Gastrocnemius medialis (tissue), 4 donors: ENCODE data around the gene FJX1. TPM values are rescaled to one million over a fixed set of nuclear protein-coding genes. Genes with fewer than 3 reads are reported as not detected.

Experiments used
- ATAC-seq, 2 donors: fragments of 150-250 bp; one replicate each; pipeline ENCODE4 v1.9.1; 2016
- DNase-seq, 2 donors: peaks; one replicate each; pipeline ENCODE4 v3.0.0-alpha.2; 2019
- H3K27ac ChIP-seq, 4 donors: fragments of 200-600 bp; sonication (generic); 1 replicate in 1 of 4; 2 replicates in 3 of 4; pipeline ENCODE4 v1.5.1; 2016 to 2018; ENCODE audit warnings: mild to moderate bottlenecking in 2 of 4, moderate library complexity in 1 of 4
- H3K27me3 ChIP-seq, 3 donors: fragments of 200-600 bp; sonication (generic) in 2 of 3; 1 replicate in 1 of 3; 2 replicates in 2 of 3; pipeline versions ENCODE4 v1.5.1 to v1.6.0; 2016 to 2019; ENCODE audit warnings: mild to moderate bottlenecking in 1 of 3, moderate library complexity in 1 of 3
- H3K36me3 ChIP-seq, 2 donors: fragments of 200-600 bp; sonication (generic) in 1 of 2; one replicate each; pipeline ENCODE4 v1.5.1; 2017 to 2018
- H3K4me1 ChIP-seq, 2 donors: fragments of 200-600 bp; sonication (generic) in 1 of 2; one replicate each; pipeline ENCODE4 v1.5.1; 2016 to 2017; ENCODE audit warnings: mild to moderate bottlenecking in 2 of 2
- H3K4me3 ChIP-seq, 4 donors: fragments of 200-600 bp; sonication (generic) in 3 of 4; 1 replicate in 1 of 4; 2 replicates in 3 of 4; pipeline ENCODE4 v1.5.1; 2016 to 2019; ENCODE audit warnings: mild to moderate bottlenecking in 2 of 4
- H3K9me3 ChIP-seq, 3 donors: fragments of 200-600 bp; sonication (generic) in 2 of 3; 1 replicate in 1 of 3; 2 replicates in 2 of 3; pipeline ENCODE4 v1.5.1; 2016 to 2019
- POLR2A ChIP-seq, 2 donors: fragments of 450-650 bp; IDR thresholded peaks; one replicate each; pipeline ENCODE4 v1.6.1; 2017; ENCODE audit warnings: antibody characterized with exemption in 2 of 2, mild to moderate bottlenecking in 2 of 2, moderate library complexity in 2 of 2
- in situ Hi-C, 4 donors: fragments of 200-750 bp; cut with MboI; loops; one replicate each; pipeline versions ENCODE4 v1.15.0 to v1.8.0; 2017; ENCODE audit warnings: low sequenced_read_pairs in 4 of 4
- intact Hi-C: fragments of 100-400 bp; cut with DNase I; formaldehyde crosslinking; loops from one replicate; pipeline ENCODE4 v1.15.1; 2023; ENCODE audit warnings: low total_unique reads
- total RNA-seq, 4 donors: library from RNA; depleted of rRNA; stranded (reverse); fragments of >200 nt; gene quantifications; one replicate each; pipeline versions ENCODE4 v1.1.0 to v1.2.3, GENCODE V29; 2016
- TF ChIP-seq, protein P1 (sequence below), 5 experiments: fragments of 450-650 bp in 3 of 5; fragments of 200-600 bp in 2 of 5; sonication (generic) in 2 of 5; IDR thresholded peaks in 4 of 5; conservative IDR thresholded peaks in 1 of 5; 1 replicate in 4 of 5; 2 replicates in 1 of 5; pipeline ENCODE4 v1.5.1; 2016 to 2019; ENCODE audit warnings: antibody characterized with exemption in 5 of 5, mild to moderate bottlenecking in 3 of 5, moderate library complexity in 3 of 5

The FJX1 gene
- total RNA-seq, 4 donors from 2014 or later = 1.5 to 10.8 (median 2.0) TPM

DNA sequence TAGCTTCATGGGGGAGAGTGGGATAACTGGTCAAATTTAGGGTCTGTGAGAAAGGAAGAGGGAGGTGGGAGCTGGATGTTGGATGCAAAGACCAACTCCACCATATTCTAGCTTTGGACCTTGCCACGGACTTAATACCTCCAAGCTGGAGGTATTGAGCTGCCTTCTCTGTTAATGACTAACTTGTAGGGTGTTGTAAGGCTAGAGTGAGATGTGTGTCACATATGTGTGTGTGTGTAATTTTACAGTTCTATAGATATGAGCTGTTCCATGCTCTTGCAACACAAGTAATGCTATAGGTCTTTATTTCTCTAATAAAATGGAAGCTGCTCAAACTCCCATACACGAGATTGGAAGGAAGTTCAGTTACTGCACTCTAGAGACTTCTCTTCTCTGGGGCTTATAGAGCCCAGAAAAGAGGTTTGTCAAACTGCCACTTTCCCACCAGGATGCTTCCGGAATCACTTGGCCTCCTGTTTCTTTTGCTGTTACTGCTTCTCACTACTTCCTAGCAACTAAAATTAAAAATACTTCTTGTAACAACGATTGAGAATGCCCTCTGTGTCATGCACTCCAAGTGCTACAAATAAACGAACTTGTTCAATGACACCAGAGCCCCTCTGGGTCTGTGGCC lies 16.0 kb upstream of the FJX1 start:
- Histone ChIP-seq H3K27ac (no peak overlapping the region), H3K36me3 (no peaks in the 10 kb centered on the region), H3K9me3 (no peaks in the 10 kb centered on the region), H3K4me3 (no peak overlapping the region), H3K27me3 (peaks cover 0 to 8% (median 0%) of the 10 kb centered on the region in 3 donors), H3K4me1 (no peaks in the 10 kb centered on the region)
- DNase-seq (no peak), ATAC-seq (no peak)
- intact Hi-C loops (no loop called here), in situ Hi-C loops (loop anchor here in 3 of 4 donors (25.0 kb wide), 2 partner anchors 535 to 885 kb away; no protein-coding TSS in a partner anchor)
- TF ChIP-seq POLR2A (IDR thresholded peaks at IDR 0.05) = no peak
- TF ChIP-seq, protein P1, sequence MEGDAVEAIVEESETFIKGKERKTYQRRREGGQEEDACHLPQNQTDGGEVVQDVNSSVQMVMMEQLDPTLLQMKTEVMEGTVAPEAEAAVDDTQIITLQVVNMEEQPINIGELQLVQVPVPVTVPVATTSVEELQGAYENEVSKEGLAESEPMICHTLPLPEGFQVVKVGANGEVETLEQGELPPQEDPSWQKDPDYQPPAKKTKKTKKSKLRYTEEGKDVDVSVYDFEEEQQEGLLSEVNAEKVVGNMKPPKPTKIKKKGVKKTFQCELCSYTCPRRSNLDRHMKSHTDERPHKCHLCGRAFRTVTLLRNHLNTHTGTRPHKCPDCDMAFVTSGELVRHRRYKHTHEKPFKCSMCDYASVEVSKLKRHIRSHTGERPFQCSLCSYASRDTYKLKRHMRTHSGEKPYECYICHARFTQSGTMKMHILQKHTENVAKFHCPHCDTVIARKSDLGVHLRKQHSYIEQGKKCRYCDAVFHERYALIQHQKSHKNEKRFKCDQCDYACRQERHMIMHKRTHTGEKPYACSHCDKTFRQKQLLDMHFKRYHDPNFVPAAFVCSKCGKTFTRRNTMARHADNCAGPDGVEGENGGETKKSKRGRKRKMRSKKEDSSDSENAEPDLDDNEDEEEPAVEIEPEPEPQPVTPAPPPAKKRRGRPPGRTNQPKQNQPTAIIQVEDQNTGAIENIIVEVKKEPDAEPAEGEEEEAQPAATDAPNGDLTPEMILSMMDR (IDR thresholded peaks at IDR 0.05 in 4 of 5, conservative IDR thresholded peaks at IDR 0.05 in 1 of 5) = no peak

DNA sequence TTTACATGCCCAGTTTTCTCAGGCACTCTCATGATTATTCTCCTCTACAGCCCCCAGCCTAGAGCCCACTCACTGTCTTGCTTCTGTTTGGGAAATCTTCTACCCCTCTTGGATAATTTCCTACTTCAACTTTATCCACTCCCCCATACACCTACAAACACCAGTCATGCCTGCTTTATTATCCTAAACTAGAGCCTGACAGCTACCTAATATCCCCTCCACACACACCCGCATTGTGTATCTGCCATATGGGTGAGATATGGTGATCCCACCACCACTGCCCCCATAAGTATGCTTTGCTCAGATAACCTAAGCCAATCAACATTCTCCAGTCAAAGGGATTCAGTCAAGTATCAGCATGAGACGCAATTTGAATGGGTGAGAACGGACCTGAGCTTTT lies 15.3 kb upstream of the FJX1 start:
- in situ Hi-C loops (loop anchor here in 3 of 4 donors (25.0 kb wide), 2 partner anchors 534 to 884 kb away; no protein-coding TSS in a partner anchor), intact Hi-C loops (no loop called here)
- no peaks in the 10 kb centered on the region for H3K36me3 ChIP-seq

DNA sequence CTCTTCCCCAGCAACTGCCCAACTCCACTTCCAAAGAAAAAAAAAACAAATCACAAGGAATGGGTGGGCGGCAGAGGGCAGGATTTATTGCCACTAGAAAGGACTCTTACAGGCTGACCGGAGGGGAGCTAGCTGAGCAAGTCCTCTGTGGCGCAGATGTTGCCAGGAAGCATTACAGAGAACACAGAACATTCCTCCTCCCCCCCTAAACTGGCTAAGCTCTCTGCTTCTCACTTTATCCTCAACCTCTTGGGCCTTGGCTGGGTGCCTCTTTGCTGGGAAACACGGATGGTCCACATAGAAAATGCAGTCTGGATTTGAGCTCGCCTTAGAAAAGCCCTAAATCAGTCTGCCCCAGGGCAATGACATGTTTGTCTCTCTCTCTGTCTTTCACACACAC lies 12.6 kb upstream of the FJX1 start:
- TF ChIP-seq POLR2A (IDR thresholded peaks at IDR 0.05) = no peak
- TF ChIP-seq, protein P1 (IDR thresholded peaks at IDR 0.05 in 4 of 5, conservative IDR thresholded peaks at IDR 0.05 in 1 of 5) = no peak
- no peak for ATAC-seq
- DNase-seq = no peak
- in situ Hi-C loops = loop anchor here in 3 of 4 donors (25.0 kb wide), 2 partner anchors 532 to 882 kb away; no protein-coding TSS in a partner anchor
- no peak overlapping the region for H3K27ac ChIP-seq
- no peaks in the 10 kb centered on the region for H3K36me3 ChIP-seq
- intact Hi-C loops = no loop called here
- H3K4me3 ChIP-seq = no peak overlapping the region
- no peaks in the 10 kb centered on the region for H3K4me1 ChIP-seq
- H3K27me3 ChIP-seq = peaks cover 0 to 8% (median 3%) of the 10 kb centered on the region in 3 donors
- H3K9me3 ChIP-seq = no peaks in the 10 kb centered on the region

More for the DNA sequence above, 15.3 kb upstream of the FJX1 start:
- no peaks in the 10 kb centered on the region for H3K4me1 ChIP-seq
- H3K27me3 ChIP-seq = peaks cover 0 to 8% (median 0%) of the 10 kb centered on the region in 3 donors
- no peak overlapping the region for H3K4me3 ChIP-seq
- no peak for ATAC-seq
- no peaks in the 10 kb centered on the region for H3K9me3 ChIP-seq
- no peak for DNase-seq
- TF ChIP-seq, protein P1 (IDR thresholded peaks at IDR 0.05 in 4 of 5, conservative IDR thresholded peaks at IDR 0.05 in 1 of 5) = no peak
- no peak for TF ChIP-seq POLR2A (IDR thresholded peaks at IDR 0.05)
- H3K27ac ChIP-seq = no peak overlapping the region

DNA sequence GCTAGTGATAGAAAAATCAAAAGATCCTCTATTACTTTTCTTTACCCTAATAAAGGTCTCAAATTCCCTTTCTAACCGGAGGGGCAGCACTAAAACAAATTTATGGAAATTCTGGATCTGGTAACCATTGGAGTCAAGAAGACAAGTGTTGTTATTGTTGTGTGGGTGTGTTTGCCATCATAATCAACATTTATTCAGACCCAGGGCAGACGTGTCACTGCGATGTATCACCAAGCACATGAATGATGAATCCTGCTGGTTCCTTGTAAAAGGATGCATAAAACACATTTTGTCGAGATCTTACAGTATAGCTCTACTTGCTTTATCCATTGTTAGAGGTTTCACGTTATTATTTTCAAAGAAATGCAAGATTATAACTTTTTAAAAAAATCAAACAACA lies 12.1 kb upstream of the FJX1 start:
- intact Hi-C loops = no loop called here
- Histone ChIP-seq H3K36me3 (no peaks in the 10 kb centered on the region), H3K4me1 (no peaks in the 10 kb centered on the region), H3K4me3 (no peak overlapping the region), H3K9me3 (no peaks in the 10 kb centered on the region), H3K27ac (no peak overlapping the region), H3K27me3 (peaks cover 0 to 8% (median 3%) of the 10 kb centered on the region in 3 donors)
- TF ChIP-seq POLR2A (IDR thresholded peaks at IDR 0.05) = no peak
- TF ChIP-seq, protein P1 (IDR thresholded peaks at IDR 0.05 in 4 of 5, conservative IDR thresholded peaks at IDR 0.05 in 1 of 5) = no peak
- no peak for ATAC-seq
- in situ Hi-C loops = loop anchor here in 3 of 4 donors (25.0 kb wide), 2 partner anchors 531 to 881 kb away; no protein-coding TSS in a partner anchor
- DNase-seq = no peak
